WTC11 (cell line): Measurements from ENCODE around the gene SFT2D1. TPM values are rescaled to one million over a fixed set of nuclear protein-coding genes. Genes with fewer than 3 reads are reported as not detected.

Experiments used
- ATAC-seq: fragments of 200-7000 bp; cut with Tn5 transposase; 2 replicates; pipeline ENCODE4 v1.10.0; 2021; ENCODE audit warnings: mild to moderate bottlenecking, moderate library complexity
- CTCF ChIA-PET: fragments of 300-600 bp; sonication (Branson Sonifier 250); formaldehyde crosslinking; loops from one replicate; lab custom pipeline; 2021; ENCODE audit warnings: antibody characterized with exemption; lab: Charles Lee
- POLR2A ChIA-PET: fragments of 350-600 bp; sonication (Branson Sonifier 250); formaldehyde crosslinking; loops from one replicate; lab custom pipeline; 2021; ENCODE audit warnings: antibody characterized with exemption; lab: Charles Lee
- DNase-seq: peaks from one replicate; pipeline ENCODE4 v3.0.0; 2021; ENCODE audit warnings: low spot score
- H3K27ac Mint-ChIP-seq: 2 replicates; pipeline ENCODE4 v1.8.0; 2021; ENCODE audit warnings: mixed read lengths
- H3K27me3 Mint-ChIP-seq: 2 replicates; pipeline ENCODE4 v1.8.0; 2021; ENCODE audit warnings: low read depth, mild to moderate bottlenecking, moderate library complexity, mixed read lengths
- H3K36me3 Mint-ChIP-seq: 2 replicates; pipeline ENCODE4 v1.8.0; 2021; ENCODE audit warnings: mixed read lengths
- H3K4me1 Mint-ChIP-seq: 2 replicates; pipeline ENCODE4 v1.8.0; 2022; ENCODE audit warnings: mixed read lengths
- H3K4me3 Mint-ChIP-seq: 2 replicates; pipeline ENCODE4 v1.8.0; 2021; ENCODE audit warnings: mild to moderate bottlenecking, moderate library complexity, mixed read lengths
- H3K9me3 Mint-ChIP-seq: 2 replicates; pipeline ENCODE4 v1.8.0; 2021; ENCODE audit warnings: mixed read lengths
- CREM ChIP-seq: sonication (generic); formaldehyde crosslinking; IDR thresholded peaks from 2 replicates; pipeline ENCODE4 v1.8.1; 2022; ENCODE audit warnings: mild to moderate bottlenecking, missing genetic modification reagents, moderate library complexity
- EMX1 ChIP-seq: fragments of 250-450 bp; sonication (Bioruptor Pico); IDR thresholded peaks from 2 replicates; pipeline ENCODE4 v1.8.0; 2021; ENCODE audit warnings: mild to moderate bottlenecking
- ETV6 ChIP-seq: sonication (generic); formaldehyde crosslinking; IDR thresholded peaks from 2 replicates; pipeline ENCODE4 v1.8.1; 2022; ENCODE audit warnings: mild to moderate bottlenecking, missing genetic modification reagents
- MXD4 ChIP-seq: fragments of 250-450 bp; sonication (Bioruptor Pico); IDR thresholded peaks from 2 replicates; pipeline ENCODE4 v1.8.0; 2021; ENCODE audit warnings: mild to moderate bottlenecking, moderate library complexity, borderline replicate concordance
- NFATC4 ChIP-seq: fragments of 250-450 bp; sonication (Bioruptor Pico); IDR thresholded peaks from 2 replicates; pipeline ENCODE4 v1.9.0; 2021; ENCODE audit warnings: mild to moderate bottlenecking
- NFYB ChIP-seq: sonication (generic); formaldehyde crosslinking; conservative IDR thresholded peaks from 2 replicates; pipeline ENCODE4 v1.8.0; 2022; ENCODE audit warnings: low read depth, missing genetic modification reagents
- PRRX2 ChIP-seq: fragments of 250-450 bp; sonication (Bioruptor Pico); IDR thresholded peaks from 2 replicates; pipeline ENCODE4 v1.8.0; 2021; ENCODE audit warnings: mild to moderate bottlenecking
- RELA ChIP-seq: sonication (generic); formaldehyde crosslinking; IDR thresholded peaks from 2 replicates; pipeline ENCODE4 v1.8.1; 2022; ENCODE audit warnings: missing genetic modification reagents, mild to moderate bottlenecking, borderline replicate concordance
- TEAD1 ChIP-seq: sonication (generic); formaldehyde crosslinking; IDR thresholded peaks from 2 replicates; pipeline ENCODE4 v1.8.0; 2022; ENCODE audit warnings: mild to moderate bottlenecking, missing genetic modification reagents
- TP53 ChIP-seq: sonication (generic); formaldehyde crosslinking; IDR thresholded peaks from 2 replicates; pipeline ENCODE4 v1.8.1; 2023; ENCODE audit warnings: mild to moderate bottlenecking, missing genetic modification reagents
- ZNF138 ChIP-seq: sonication (generic); formaldehyde crosslinking; conservative IDR thresholded peaks from 2 replicates; pipeline ENCODE4 v1.8.1; 2022; ENCODE audit warnings: mild to moderate bottlenecking, moderate library complexity, missing genetic modification reagents
- total RNA-seq: library from RNA; stranded (reverse); gene quantifications from 3 replicates; pipeline ENCODE4 v1.2.3, GENCODE V29; 2021
- TF ChIP-seq, protein P1 (sequence below): sonication (generic); formaldehyde crosslinking; IDR thresholded peaks from 2 replicates; pipeline ENCODE4 v1.8.0; 2022; ENCODE audit warnings: mild to moderate bottlenecking, missing genetic modification reagents
- TF ChIP-seq, protein P2 (sequence below): sonication (generic); formaldehyde crosslinking; IDR thresholded peaks from 2 replicates; pipeline ENCODE4 v1.8.1; 2023; ENCODE audit warnings: mild to moderate bottlenecking, missing genetic modification reagents, borderline replicate concordance
- TF ChIP-seq, protein P3 (sequence below): sonication (generic); formaldehyde crosslinking; IDR thresholded peaks from 2 replicates; pipeline ENCODE4 v1.8.1; 2022; ENCODE audit warnings: low read depth, missing genetic modification reagents, borderline replicate concordance
- TF ChIP-seq, protein P4 (sequence below): sonication (generic); formaldehyde crosslinking; IDR thresholded peaks from 2 replicates; pipeline ENCODE4 v1.8.0; 2022; ENCODE audit warnings: mild to moderate bottlenecking, missing genetic modification reagents
- TF ChIP-seq, protein P5 (sequence below): fragments of 250-450 bp; sonication (Bioruptor Pico); IDR thresholded peaks from 2 replicates; pipeline ENCODE4 v1.9.0; 2021; ENCODE audit warnings: moderate library complexity, mild to moderate bottlenecking, inconsistent platforms, borderline replicate concordance
- TF ChIP-seq, protein P6 (sequence below): fragments of 200-600 bp; IDR thresholded peaks from 2 replicates; pipeline ENCODE4 v1.8.0; 2022; ENCODE audit warnings: antibody characterized with exemption
- TF ChIP-seq, protein P7 (sequence below): sonication (generic); formaldehyde crosslinking; IDR thresholded peaks from 2 replicates; pipeline ENCODE4 v1.8.1; 2023; ENCODE audit warnings: mild to moderate bottlenecking, moderate library complexity, missing genetic modification reagents
- TF ChIP-seq, protein P8 (sequence below): sonication (generic); formaldehyde crosslinking; IDR thresholded peaks from 2 replicates; pipeline ENCODE4 v1.8.1; 2022; ENCODE audit warnings: missing genetic modification reagents, borderline replicate concordance

The SFT2D1 gene
- total RNA-seq, 1 experiment from 2014 or later: 53.1 TPM

DNA sequence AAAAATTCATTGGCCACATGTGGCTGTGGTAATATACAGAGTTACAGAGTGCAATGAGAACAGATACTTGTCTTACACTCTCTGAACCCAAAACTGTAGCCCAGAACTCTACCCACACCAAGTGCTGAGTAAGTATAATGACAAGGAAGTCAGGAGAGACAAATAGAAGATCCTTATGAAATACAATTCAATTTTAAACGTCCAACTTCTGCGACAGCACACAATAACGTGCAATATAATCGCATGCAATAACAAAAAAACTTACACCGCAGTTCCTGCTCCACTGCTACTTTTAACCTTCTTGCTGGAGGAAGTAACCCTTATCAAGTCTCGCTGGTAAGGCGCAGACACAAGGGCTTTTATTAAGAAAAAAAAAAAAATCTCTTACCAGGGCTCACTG lies 881 bp downstream of the SFT2D1 start:
- H3K36me3 Mint-ChIP-seq: peaks cover 7% of the 10 kb centered on the region
- no peaks in the 10 kb centered on the region for H3K9me3 Mint-ChIP-seq
- H3K27me3 Mint-ChIP-seq: no peaks in the 10 kb centered on the region; the same call in 1 of the 2 replicates
- H3K4me1 Mint-ChIP-seq: peaks cover 15% of the 10 kb centered on the region
- ChIA-PET POLR2A (interaction anchor here (0.7 kb wide), 1 partner anchor 1297 kb away, joined by 4 read pairs; no protein-coding TSS in a partner anchor), CTCF (interaction anchor here (1.2 to 2.2 kb wide), 3 partner anchors 28 to 60 kb away, joined by 7 to 10 read pairs (median 7); no protein-coding TSS in a partner anchor)
- H3K4me3 Mint-ChIP-seq: peak overlapping the region; percentile 84
- DNase-seq (no peak), ATAC-seq (no peak)
- TF ChIP-seq, protein P1, sequence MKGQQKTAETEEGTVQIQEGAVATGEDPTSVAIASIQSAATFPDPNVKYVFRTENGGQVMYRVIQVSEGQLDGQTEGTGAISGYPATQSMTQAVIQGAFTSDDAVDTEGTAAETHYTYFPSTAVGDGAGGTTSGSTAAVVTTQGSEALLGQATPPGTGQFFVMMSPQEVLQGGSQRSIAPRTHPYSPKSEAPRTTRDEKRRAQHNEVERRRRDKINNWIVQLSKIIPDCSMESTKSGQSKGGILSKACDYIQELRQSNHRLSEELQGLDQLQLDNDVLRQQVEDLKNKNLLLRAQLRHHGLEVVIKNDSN (CRISPR knock-in tag): no peak
- TF ChIP-seq, protein P2, sequence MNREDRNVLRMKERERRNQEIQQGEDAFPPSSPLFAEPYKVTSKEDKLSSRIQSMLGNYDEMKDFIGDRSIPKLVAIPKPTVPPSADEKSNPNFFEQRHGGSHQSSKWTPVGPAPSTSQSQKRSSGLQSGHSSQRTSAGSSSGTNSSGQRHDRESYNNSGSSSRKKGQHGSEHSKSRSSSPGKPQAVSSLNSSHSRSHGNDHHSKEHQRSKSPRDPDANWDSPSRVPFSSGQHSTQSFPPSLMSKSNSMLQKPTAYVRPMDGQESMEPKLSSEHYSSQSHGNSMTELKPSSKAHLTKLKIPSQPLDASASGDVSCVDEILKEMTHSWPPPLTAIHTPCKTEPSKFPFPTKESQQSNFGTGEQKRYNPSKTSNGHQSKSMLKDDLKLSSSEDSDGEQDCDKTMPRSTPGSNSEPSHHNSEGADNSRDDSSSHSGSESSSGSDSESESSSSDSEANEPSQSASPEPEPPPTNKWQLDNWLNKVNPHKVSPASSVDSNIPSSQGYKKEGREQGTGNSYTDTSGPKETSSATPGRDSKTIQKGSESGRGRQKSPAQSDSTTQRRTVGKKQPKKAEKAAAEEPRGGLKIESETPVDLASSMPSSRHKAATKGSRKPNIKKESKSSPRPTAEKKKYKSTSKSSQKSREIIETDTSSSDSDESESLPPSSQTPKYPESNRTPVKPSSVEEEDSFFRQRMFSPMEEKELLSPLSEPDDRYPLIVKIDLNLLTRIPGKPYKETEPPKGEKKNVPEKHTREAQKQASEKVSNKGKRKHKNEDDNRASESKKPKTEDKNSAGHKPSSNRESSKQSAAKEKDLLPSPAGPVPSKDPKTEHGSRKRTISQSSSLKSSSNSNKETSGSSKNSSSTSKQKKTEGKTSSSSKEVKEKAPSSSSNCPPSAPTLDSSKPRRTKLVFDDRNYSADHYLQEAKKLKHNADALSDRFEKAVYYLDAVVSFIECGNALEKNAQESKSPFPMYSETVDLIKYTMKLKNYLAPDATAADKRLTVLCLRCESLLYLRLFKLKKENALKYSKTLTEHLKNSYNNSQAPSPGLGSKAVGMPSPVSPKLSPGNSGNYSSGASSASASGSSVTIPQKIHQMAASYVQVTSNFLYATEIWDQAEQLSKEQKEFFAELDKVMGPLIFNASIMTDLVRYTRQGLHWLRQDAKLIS: no peak
- TF ChIP-seq TP53 (CRISPR knock-in tag) (no peak), ETV6 (no peak), ZNF138 (CRISPR knock-in tag) (no peak)
- TF ChIP-seq, protein P3, sequence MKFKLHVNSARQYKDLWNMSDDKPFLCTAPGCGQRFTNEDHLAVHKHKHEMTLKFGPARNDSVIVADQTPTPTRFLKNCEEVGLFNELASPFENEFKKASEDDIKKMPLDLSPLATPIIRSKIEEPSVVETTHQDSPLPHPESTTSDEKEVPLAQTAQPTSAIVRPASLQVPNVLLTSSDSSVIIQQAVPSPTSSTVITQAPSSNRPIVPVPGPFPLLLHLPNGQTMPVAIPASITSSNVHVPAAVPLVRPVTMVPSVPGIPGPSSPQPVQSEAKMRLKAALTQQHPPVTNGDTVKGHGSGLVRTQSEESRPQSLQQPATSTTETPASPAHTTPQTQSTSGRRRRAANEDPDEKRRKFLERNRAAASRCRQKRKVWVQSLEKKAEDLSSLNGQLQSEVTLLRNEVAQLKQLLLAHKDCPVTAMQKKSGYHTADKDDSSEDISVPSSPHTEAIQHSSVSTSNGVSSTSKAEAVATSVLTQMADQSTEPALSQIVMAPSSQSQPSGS (CRISPR knock-in tag): no peak
- TF ChIP-seq, protein P4, sequence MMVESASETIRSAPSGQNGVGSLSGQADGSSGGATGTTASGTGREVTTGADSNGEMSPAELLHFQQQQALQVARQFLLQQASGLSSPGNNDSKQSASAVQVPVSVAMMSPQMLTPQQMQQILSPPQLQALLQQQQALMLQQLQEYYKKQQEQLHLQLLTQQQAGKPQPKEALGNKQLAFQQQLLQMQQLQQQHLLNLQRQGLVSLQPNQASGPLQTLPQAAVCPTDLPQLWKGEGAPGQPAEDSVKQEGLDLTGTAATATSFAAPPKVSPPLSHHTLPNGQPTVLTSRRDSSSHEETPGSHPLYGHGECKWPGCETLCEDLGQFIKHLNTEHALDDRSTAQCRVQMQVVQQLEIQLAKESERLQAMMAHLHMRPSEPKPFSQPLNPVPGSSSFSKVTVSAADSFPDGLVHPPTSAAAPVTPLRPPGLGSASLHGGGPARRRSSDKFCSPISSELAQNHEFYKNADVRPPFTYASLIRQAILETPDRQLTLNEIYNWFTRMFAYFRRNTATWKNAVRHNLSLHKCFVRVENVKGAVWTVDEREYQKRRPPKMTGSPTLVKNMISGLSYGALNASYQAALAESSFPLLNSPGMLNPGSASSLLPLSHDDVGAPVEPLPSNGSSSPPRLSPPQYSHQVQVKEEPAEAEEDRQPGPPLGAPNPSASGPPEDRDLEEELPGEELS (CRISPR knock-in tag): no peak
- H3K27ac Mint-ChIP-seq: no peak overlapping the region

DNA sequence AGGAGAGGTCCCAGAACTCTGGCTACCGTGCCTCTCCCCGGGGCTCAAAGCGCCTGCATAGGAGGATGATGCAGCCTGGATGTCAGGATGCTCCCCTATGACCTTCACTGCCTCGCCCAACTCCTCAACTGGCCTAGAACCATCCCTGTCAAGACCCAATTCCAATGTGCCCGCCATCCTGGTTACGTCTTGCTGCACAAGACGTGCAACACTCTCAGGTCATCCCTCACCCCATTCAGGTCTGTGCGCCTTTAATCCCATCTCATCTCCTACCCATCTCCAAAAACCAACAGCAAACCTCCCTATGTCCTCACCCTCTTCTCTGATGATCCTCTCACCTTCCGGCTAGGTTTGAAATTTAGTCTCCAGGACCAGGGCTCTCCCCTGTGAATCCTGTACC lies 3.5 kb downstream of the SFT2D1 start:
- Mint-ChIP-seq H3K27ac (no peak overlapping the region), H3K4me3 (no peak overlapping the region), H3K27me3 (no peaks in the 10 kb centered on the region), H3K9me3 (no peaks in the 10 kb centered on the region), H3K4me1 (peaks cover 18% of the 10 kb centered on the region), H3K36me3 (peaks cover 24% of the 10 kb centered on the region)
- no peak for DNase-seq
- POLR2A ChIA-PET: no interaction called here
- CTCF ChIA-PET: no interaction called here
- ATAC-seq: no peak
- TF ChIP-seq CREM (no peak), NFYB (CRISPR knock-in tag) (no peak), NFATC4 (CRISPR knock-in tag) (no peak), RELA (no peak), EMX1 (CRISPR knock-in tag) (no peak), MXD4 (CRISPR knock-in tag) (no peak), TEAD1 (CRISPR knock-in tag) (no peak), PRRX2 (CRISPR knock-in tag) (no peak)
- TF ChIP-seq, protein P5, sequence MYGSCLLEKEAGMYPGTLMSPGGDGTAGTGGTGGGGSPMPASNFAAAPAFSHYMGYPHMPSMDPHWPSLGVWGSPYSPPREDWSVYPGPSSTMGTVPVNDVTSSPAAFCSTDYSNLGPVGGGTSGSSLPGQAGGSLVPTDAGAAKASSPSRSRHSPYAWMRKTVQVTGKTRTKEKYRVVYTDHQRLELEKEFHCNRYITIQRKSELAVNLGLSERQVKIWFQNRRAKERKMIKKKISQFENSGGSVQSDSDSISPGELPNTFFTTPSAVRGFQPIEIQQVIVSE (CRISPR knock-in tag): no peak
- TF ChIP-seq, protein P6, sequence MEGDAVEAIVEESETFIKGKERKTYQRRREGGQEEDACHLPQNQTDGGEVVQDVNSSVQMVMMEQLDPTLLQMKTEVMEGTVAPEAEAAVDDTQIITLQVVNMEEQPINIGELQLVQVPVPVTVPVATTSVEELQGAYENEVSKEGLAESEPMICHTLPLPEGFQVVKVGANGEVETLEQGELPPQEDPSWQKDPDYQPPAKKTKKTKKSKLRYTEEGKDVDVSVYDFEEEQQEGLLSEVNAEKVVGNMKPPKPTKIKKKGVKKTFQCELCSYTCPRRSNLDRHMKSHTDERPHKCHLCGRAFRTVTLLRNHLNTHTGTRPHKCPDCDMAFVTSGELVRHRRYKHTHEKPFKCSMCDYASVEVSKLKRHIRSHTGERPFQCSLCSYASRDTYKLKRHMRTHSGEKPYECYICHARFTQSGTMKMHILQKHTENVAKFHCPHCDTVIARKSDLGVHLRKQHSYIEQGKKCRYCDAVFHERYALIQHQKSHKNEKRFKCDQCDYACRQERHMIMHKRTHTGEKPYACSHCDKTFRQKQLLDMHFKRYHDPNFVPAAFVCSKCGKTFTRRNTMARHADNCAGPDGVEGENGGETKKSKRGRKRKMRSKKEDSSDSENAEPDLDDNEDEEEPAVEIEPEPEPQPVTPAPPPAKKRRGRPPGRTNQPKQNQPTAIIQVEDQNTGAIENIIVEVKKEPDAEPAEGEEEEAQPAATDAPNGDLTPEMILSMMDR: no peak
- TF ChIP-seq, protein P7, sequence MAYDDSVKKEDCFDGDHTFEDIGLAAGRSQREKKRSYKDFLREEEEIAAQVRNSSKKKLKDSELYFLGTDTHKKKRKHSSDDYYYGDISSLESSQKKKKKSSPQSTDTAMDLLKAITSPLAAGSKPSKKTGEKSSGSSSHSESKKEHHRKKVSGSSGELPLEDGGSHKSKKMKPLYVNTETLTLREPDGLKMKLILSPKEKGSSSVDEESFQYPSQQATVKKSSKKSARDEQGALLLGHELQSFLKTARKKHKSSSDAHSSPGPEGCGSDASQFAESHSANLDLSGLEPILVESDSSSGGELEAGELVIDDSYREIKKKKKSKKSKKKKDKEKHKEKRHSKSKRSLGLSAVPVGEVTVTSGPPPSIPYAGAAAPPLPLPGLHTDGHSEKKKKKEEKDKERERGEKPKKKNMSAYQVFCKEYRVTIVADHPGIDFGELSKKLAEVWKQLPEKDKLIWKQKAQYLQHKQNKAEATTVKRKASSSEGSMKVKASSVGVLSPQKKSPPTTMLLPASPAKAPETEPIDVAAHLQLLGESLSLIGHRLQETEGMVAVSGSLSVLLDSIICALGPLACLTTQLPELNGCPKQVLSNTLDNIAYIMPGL: no peak
- TF ChIP-seq, protein P8, sequence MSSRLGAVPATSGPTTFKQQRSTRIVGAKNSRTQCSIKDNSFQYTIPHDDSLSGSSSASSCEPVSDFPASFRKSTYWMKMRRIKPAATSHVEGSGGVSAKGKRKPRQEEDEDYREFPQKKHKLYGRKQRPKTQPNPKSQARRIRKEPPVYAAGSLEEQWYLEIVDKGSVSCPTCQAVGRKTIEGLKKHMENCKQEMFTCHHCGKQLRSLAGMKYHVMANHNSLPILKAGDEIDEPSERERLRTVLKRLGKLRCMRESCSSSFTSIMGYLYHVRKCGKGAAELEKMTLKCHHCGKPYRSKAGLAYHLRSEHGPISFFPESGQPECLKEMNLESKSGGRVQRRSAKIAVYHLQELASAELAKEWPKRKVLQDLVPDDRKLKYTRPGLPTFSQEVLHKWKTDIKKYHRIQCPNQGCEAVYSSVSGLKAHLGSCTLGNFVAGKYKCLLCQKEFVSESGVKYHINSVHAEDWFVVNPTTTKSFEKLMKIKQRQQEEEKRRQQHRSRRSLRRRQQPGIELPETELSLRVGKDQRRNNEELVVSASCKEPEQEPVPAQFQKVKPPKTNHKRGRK (CRISPR knock-in tag): no peak
